ENCODE results near the gene SNRPF.

SNRPF gene

DNA sequence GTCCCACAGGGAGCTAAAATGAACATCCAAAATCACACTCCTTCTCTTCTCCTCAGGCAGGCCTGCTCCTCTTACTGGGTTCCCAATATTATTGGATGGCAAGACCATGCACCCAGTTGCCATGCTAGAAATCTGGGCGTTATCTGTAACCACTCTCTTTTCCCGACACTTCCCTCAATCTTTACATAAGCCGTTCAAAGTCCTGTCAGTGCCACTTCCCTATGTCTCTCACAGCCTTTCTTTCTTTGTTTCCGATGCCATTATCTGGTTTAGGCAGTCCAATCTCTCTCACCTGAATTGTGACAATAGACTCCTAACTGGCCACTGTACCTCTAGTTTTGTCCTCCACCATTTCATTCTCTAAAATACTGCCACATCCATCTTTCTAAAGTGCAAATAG, 24.1 kb downstream of the SNRPF start:
- Histone ChIP-seq H3K9me3 (replicated peaks; ENCODE audit: insufficient read depth, low read length) (no peaks in the 10 kb centered on the region), H3K27me3 (replicated peaks; ENCODE audit: insufficient read depth, low read length) (no peaks in the 10 kb centered on the region), H3K4me1 (ENCODE audit: low read length) (no peaks in the 10 kb centered on the region), H3K9me2 (replicated peaks; ENCODE audit: insufficient read depth, low read length) (no peaks in the 10 kb centered on the region), H3K4me3 (ENCODE audit: low read length) (no peak overlapping the region), H3F3A (ENCODE audit: insufficient read depth, low read length) (no peaks in the 10 kb centered on the region), H2AFZ (ENCODE audit: low read length) (no peak overlapping the region), H3K4me2 (ENCODE audit: low read depth, low read length) (no peak overlapping the region), H3K79me2 (ENCODE audit: low read length) (no peaks in the 10 kb centered on the region), H3K9ac (ENCODE audit: low read length) (no peak overlapping the region), H3K36me3 (replicated peaks; ENCODE audit: insufficient read depth, low read length) (no peaks in the 10 kb centered on the region), H4K20me1 (ENCODE audit: insufficient read depth, low read length) (no peaks in the 10 kb centered on the region), H3K27ac (ENCODE audit: low read length) (no peak overlapping the region)
- TF ChIP-seq, protein P1, sequence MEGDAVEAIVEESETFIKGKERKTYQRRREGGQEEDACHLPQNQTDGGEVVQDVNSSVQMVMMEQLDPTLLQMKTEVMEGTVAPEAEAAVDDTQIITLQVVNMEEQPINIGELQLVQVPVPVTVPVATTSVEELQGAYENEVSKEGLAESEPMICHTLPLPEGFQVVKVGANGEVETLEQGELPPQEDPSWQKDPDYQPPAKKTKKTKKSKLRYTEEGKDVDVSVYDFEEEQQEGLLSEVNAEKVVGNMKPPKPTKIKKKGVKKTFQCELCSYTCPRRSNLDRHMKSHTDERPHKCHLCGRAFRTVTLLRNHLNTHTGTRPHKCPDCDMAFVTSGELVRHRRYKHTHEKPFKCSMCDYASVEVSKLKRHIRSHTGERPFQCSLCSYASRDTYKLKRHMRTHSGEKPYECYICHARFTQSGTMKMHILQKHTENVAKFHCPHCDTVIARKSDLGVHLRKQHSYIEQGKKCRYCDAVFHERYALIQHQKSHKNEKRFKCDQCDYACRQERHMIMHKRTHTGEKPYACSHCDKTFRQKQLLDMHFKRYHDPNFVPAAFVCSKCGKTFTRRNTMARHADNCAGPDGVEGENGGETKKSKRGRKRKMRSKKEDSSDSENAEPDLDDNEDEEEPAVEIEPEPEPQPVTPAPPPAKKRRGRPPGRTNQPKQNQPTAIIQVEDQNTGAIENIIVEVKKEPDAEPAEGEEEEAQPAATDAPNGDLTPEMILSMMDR (IDR thresholded peaks at IDR 0.05; ENCODE audit: low read length), result no peak
- TF ChIP-seq EZH2 (optimal IDR thresholded peaks at IDR 0.05; ENCODE audit: low read depth, low read length) (no peak), EZH2phosphoT487 (IDR thresholded peaks at IDR 0.05; ENCODE audit: low read length) (no peak)
- no peak for DNase-seq

DNA sequence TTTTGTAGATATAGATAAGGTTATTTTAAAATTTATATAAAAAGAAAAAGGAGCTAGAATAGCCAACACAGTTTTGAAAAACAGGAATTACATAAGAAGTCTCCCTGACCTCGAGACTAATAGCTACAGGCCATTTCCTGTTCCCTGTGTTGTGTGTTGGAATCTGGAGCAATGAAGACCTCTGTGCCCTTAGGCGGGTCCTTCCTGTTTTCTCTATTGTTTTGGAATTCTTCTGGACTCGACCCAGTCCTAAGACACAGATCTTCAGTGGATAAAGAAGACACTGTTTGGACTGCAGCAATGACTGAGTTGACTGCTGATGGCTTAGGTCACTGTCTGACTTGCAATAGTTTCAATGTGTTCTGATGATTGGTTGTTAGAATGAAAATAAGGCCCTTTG, 26.2 kb downstream of the SNRPF start:
- Histone ChIP-seq H3F3A (ENCODE audit: insufficient read depth, low read length) (no peaks in the 10 kb centered on the region), H3K4me1 (ENCODE audit: low read length) (no peaks in the 10 kb centered on the region), H3K27me3 (replicated peaks; ENCODE audit: insufficient read depth, low read length) (no peaks in the 10 kb centered on the region), H3K27ac (ENCODE audit: low read length) (no peak overlapping the region), H3K36me3 (replicated peaks; ENCODE audit: insufficient read depth, low read length) (no peaks in the 10 kb centered on the region), H4K20me1 (ENCODE audit: insufficient read depth, low read length) (no peaks in the 10 kb centered on the region), H2AFZ (ENCODE audit: low read length) (no peak overlapping the region), H3K4me3 (ENCODE audit: low read length) (no peak overlapping the region), H3K4me2 (ENCODE audit: low read depth, low read length) (no peak overlapping the region), H3K9ac (ENCODE audit: low read length) (no peak overlapping the region), H3K9me3 (replicated peaks; ENCODE audit: insufficient read depth, low read length) (no peaks in the 10 kb centered on the region), H3K79me2 (ENCODE audit: low read length) (no peaks in the 10 kb centered on the region), H3K9me2 (replicated peaks; ENCODE audit: insufficient read depth, low read length) (no peaks in the 10 kb centered on the region)
- no peak for TF ChIP-seq EZH2phosphoT487 (IDR thresholded peaks at IDR 0.05; ENCODE audit: low read length)
- no peak for TF ChIP-seq EZH2 (optimal IDR thresholded peaks at IDR 0.05; ENCODE audit: low read depth, low read length)
- TF ChIP-seq, protein P1 (IDR thresholded peaks at IDR 0.05; ENCODE audit: low read length), result no peak
- DNase-seq, result no peak

DNA sequence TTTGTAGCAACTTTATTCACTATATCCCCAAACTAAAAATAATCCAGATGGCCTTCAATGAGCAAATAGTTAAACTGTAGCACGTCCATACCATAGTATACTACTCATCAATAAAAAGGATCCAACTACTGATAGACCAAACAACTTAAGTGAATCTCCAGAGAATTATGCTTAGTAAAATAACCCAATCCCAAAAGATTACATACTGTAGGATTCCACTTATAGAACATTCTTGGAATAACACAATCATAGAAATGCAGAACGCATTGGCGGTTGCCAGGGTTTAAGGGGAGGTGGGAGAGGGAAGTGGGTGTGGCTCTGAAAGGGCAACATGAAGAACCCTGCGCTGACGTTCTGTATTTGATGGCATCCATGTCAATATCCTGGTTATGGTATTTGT, 28.6 kb downstream of the SNRPF start:
- Histone ChIP-seq H3K4me1 (ENCODE audit: low read length) (no peaks in the 10 kb centered on the region), H3K36me3 (replicated peaks; ENCODE audit: insufficient read depth, low read length) (no peaks in the 10 kb centered on the region), H3K9me2 (replicated peaks; ENCODE audit: insufficient read depth, low read length) (no peaks in the 10 kb centered on the region), H4K20me1 (ENCODE audit: insufficient read depth, low read length) (no peaks in the 10 kb centered on the region), H3K4me2 (ENCODE audit: low read depth, low read length) (no peak overlapping the region), H3K79me2 (ENCODE audit: low read length) (no peaks in the 10 kb centered on the region), H3F3A (ENCODE audit: insufficient read depth, low read length) (no peaks in the 10 kb centered on the region), H3K9me3 (replicated peaks; ENCODE audit: insufficient read depth, low read length) (no peaks in the 10 kb centered on the region), H3K27me3 (replicated peaks; ENCODE audit: insufficient read depth, low read length) (no peaks in the 10 kb centered on the region), H3K4me3 (ENCODE audit: low read length) (no peak overlapping the region), H2AFZ (ENCODE audit: low read length) (no peak overlapping the region), H3K9ac (ENCODE audit: low read length) (no peak overlapping the region), H3K27ac (ENCODE audit: low read length) (no peak overlapping the region)
- TF ChIP-seq EZH2 (optimal IDR thresholded peaks at IDR 0.05; ENCODE audit: low read depth, low read length), result no peak
- TF ChIP-seq EZH2phosphoT487 (IDR thresholded peaks at IDR 0.05; ENCODE audit: low read length), result no peak
- TF ChIP-seq, protein P1 (IDR thresholded peaks at IDR 0.05; ENCODE audit: low read length), result no peak
- no peak for DNase-seq
